Heart left ventricle (tissue), 16 donors: ENCODE data around the gene EEF1A2. TPM values are rescaled to one million over a fixed set of nuclear protein-coding genes. Genes with fewer than 3 reads are reported as not detected.
A peak's percentile ranks its signal among the peaks of the same experiment; 100 is the strongest.

ENCODE experiments used
- ATAC-seq, 4 donors: fragments of 200-7000 bp; cut with Tn5 transposase; one replicate each; pipeline ENCODE4 v1.9.1; 2020 to 2022; ENCODE audit warnings: moderate library complexity in 4 of 4, mild to moderate bottlenecking in 3 of 4, moderate number of reproducible peaks in 1 of 4
- DNase-seq, 5 donors: peaks; one replicate each; pipeline ENCODE4 v3.0.0-alpha.2; 2020
- H3K27ac ChIP-seq, 12 donors: fragments of 200-600 bp; sonication (generic) in 4 of 12; one replicate each; pipeline versions ENCODE4 v1.5.0 to v1.8.0; 2016 to 2022; ENCODE audit warnings: mild to moderate bottlenecking in 2 of 12
- H3K27me3 ChIP-seq, 9 donors: fragments of 200-600 bp; sonication (generic) in 2 of 9; one replicate each; pipeline versions ENCODE4 v1.5.1 to v1.8.0; 2016 to 2022; ENCODE audit warnings: mild to moderate bottlenecking in 3 of 9
- H3K36me3 ChIP-seq, 9 donors: fragments of 200-600 bp; sonication (generic) in 2 of 9; one replicate each; pipeline versions ENCODE4 v1.5.0 to v1.8.0; 2018 to 2022; ENCODE audit warnings: mild to moderate bottlenecking in 2 of 9
- H3K4me1 ChIP-seq, 12 donors: fragments of 200-600 bp; sonication (generic) in 4 of 12; one replicate each; pipeline versions ENCODE4 v1.5.0 to v1.8.0; 2016 to 2022; ENCODE audit warnings: mild to moderate bottlenecking in 3 of 12
- H3K4me3 ChIP-seq, 12 donors: fragments of 200-600 bp; sonication (generic) in 4 of 12; one replicate each; pipeline versions ENCODE4 v1.5.0 to v1.8.0; 2017 to 2022; ENCODE audit warnings: mild to moderate bottlenecking in 9 of 12, moderate library complexity in 4 of 12
- H3K9me3 ChIP-seq, 12 donors: fragments of 200-600 bp; sonication (generic) in 4 of 12; one replicate each; pipeline versions ENCODE4 v1.5.0 to v1.8.0; 2016 to 2022; ENCODE audit warnings: mild to moderate bottlenecking in 1 of 12
- CTCF ChIP-seq, 12 donors: fragments of 200-600 bp; sonication (generic) in 4 of 12; IDR thresholded peaks; one replicate each; pipeline versions ENCODE4 v1.5.0 to v1.8.0; 2018 to 2022; ENCODE audit warnings: antibody characterized with exemption in 12 of 12, mild to moderate bottlenecking in 5 of 12
- POLR2A ChIP-seq, 2 donors: fragments of 450-650 bp; IDR thresholded peaks; one replicate each; pipeline ENCODE4 v1.6.1; 2017; ENCODE audit warnings: antibody characterized with exemption in 2 of 2, mild to moderate bottlenecking in 2 of 2, moderate library complexity in 2 of 2
- WGBS, 4 donors: extraction: QIAGEN DNeasy Blood & Tissue Kit in 2 of 4; methylation state at CpG; one replicate each; pipeline versions ENCODE4 v1.1.5 to v1.1.7; 2013 to 2018; 5-methylcytosine and 5-hydroxymethylcytosine counted together
- intact Hi-C, 10 donors: fragments of 100-400 bp; cut with DNase I; formaldehyde crosslinking; loops; one replicate each; pipeline versions ENCODE4 v1.11.1 to v1.14.2; 2022
- polyA plus RNA-seq, 2 donors: library from polyadenylated mRNA; stranded (reverse); fragments of 200-250 nt; gene quantifications; one replicate each; pipeline ENCODE4 v1.2.3, GENCODE V29; 2013
- total RNA-seq, 9 donors: library from RNA; depleted of rRNA in 2 of 9; stranded (reverse); fragments of >200 nt in 2 of 9; fragmentation: NEBNext Ultra II Directional in 3 of 9; extraction: Animal tissue kit (Norgen Biotek cat#: 25700) in 3 of 9; gene quantifications; one replicate each; pipeline versions ENCODE4 v1.1.0 to v1.2.4, GENCODE V29; 2016 to 2023
- donor health status: ischemic (EF 13 %, LVEDD 7.1; RV severe dilation, severe dysfunction).
- donor health status: healthy with polysubstance abuse.
- donor health status: DM: no; HTN: yes; CAD: no.
- donor health status: DM: no; HTN: no; CAD: no.
- donor health status: ischemic (EF 25% LVEDD 6.9; RV normal size, moderate dysfunction).
- donor health status: ischemic (EF 25% LVEDD 5.7; RV mildly dilated, moderate dysfunction).
- donor health status: healthy.
- donor health status: DM: yes; HTN: yes; CAD: no.
- donor health status: ischemic (EF 35%, LVEDD 5.7; RV mildly dilated, moderate dysfunction).
- donor health status: nonischemic (EF 11% LVEDD 7.7; RV severe dilation, severe dysfunction).
- donor health status: DM: yes; HTN: yes; CAD: no.
- donor health status: PGD.
- donor health status: ischemic (EF 29% LVEDD 5.4; RV normal size, mild dysfunction).
- donor health status: nonischemic (EF 23%, LVEDD 6.1; RV moderate dilation, normal function).

EEF1A2 gene
- total and polyA plus RNA-seq, 11 donors, result 791 to 1,794 (median 1,345) TPM

GRCh38 chr20:63529180-63529860 is 30.4 kb upstream of the EEF1A2 start:
- Histone ChIP-seq H3K4me3 (no peak overlapping the region), H3K4me1 (no peaks in the 10 kb centered on the region), H3K27me3 (peaks cover 0 to 12% (median 0%) of the 10 kb centered on the region in 9 donors), H3K36me3 (no peaks in the 10 kb centered on the region), H3K27ac (no peak overlapping the region), H3K9me3 (no peaks in the 10 kb centered on the region)
- TF ChIP-seq POLR2A (IDR thresholded peaks at IDR 0.05) (no peak), CTCF (IDR thresholded peaks at IDR 0.05) (no peak)
- intact Hi-C loops, result loop anchor here in 1 of 10 donors (10.0 kb wide), 1 partner anchor 85 kb away; no protein-coding TSS in a partner anchor
- ATAC-seq, result peak in 1 of 4 donors; percentile 12
- DNase-seq, result peak in 3 of 5 donors; percentile 16 to 60 (median 30)
- WGBS, 4 donors, result 80 to 87% (median 85%) methylated on average over 20 to 27 of the region's 27 CpGs

GRCh38 chr20:63527184-63527583 is 28.3 kb upstream of the EEF1A2 start:
- peak in 2 of 5 donors; percentile 10 to 19 for DNase-seq
- intact Hi-C loops, result loop anchor here in 1 of 10 donors (10.0 kb wide), 1 partner anchor 82 kb away; no protein-coding TSS in a partner anchor
- 87 to 91% (median 88%) methylated on average over 9 of the region's 9 CpGs for WGBS, 4 donors
- H3K27ac ChIP-seq, result no peak overlapping the region
- H3K36me3 ChIP-seq, result peaks cover 0 to 15% (median 1%) of the 10 kb centered on the region in 9 donors
- TF ChIP-seq CTCF (IDR thresholded peaks at IDR 0.05) (no peak), POLR2A (IDR thresholded peaks at IDR 0.05) (no peak)
- ATAC-seq, result no peak
- peaks cover 0 to 12% (median 5%) of the 10 kb centered on the region in 12 donors for H3K4me1 ChIP-seq
- no peak overlapping the region for H3K4me3 ChIP-seq
- H3K9me3 ChIP-seq, result peaks cover 0 to 9% (median 0%) of the 10 kb centered on the region in 12 donors
- H3K27me3 ChIP-seq, result no peaks in the 10 kb centered on the region

GRCh38 chr20:63525971-63526370 is 27.1 kb upstream of the EEF1A2 start:
- H3K4me3 ChIP-seq, result no peak overlapping the region
- H3K4me1 ChIP-seq, result peaks cover 0 to 23% (median 16%) of the 10 kb centered on the region in 12 donors
- no peak for ATAC-seq
- intact Hi-C loops, result loop anchor here in 1 of 10 donors (10.0 kb wide), 1 partner anchor 81 kb away; no protein-coding TSS in a partner anchor
- peaks cover 0 to 9% (median 0%) of the 10 kb centered on the region in 12 donors for H3K9me3 ChIP-seq
- H3K27me3 ChIP-seq, result no peaks in the 10 kb centered on the region
- H3K36me3 ChIP-seq, result peaks cover 0 to 21% (median 2%) of the 10 kb centered on the region in 9 donors
- TF ChIP-seq CTCF (IDR thresholded peaks at IDR 0.05) (no peak), POLR2A (IDR thresholded peaks at IDR 0.05) (no peak)
- no peak overlapping the region for H3K27ac ChIP-seq
- peak in 3 of 5 donors; percentile 3 to 9 (median 9) for DNase-seq
- 30 to 44% (median 37%) methylated on average over 2 of the region's 2 CpGs for WGBS, 4 donors

- intact Hi-C loops, result loop anchor here in 1 of 10 donors (10.0 kb wide), 1 partner anchor 80 kb away; no protein-coding TSS in a partner anchor
- Histone ChIP-seq H3K27me3 (no peaks in the 10 kb centered on the region), H3K9me3 (peaks cover 0 to 9% (median 0%) of the 10 kb centered on the region in 12 donors), H3K4me3 (no peak overlapping the region), H3K36me3 (peaks cover 0 to 21% (median 2%) of the 10 kb centered on the region in 9 donors), H3K27ac (no peak overlapping the region), H3K4me1 (peaks cover 0 to 23% (median 16%) of the 10 kb centered on the region in 12 donors)
- WGBS, 4 donors, result 64 to 73% (median 67%) methylated on average over 3 of the region's 3 CpGs
- DNase-seq (no peak), ATAC-seq (no peak)
- TF ChIP-seq CTCF (IDR thresholded peaks at IDR 0.05) (no peak), POLR2A (IDR thresholded peaks at IDR 0.05) (no peak)
These were observed 26.3 kb upstream of the EEF1A2 start for GRCh38 chr20:63525185-63525584.
